SK-N-DZ (cell line): ENCODE results near the gene ISG15.
"Not testable (repeated sequence)": the region's sequence is repeated elsewhere in the genome, so short reads cannot be mapped to it uniquely, and the experiment has no call there.

Source experiments
- DNase-seq: peaks from one replicate; pipeline ENCODE4 v3.0.0-alpha.2; 2015; ENCODE audit warnings: low spot score

The ISG15 gene

DNA sequence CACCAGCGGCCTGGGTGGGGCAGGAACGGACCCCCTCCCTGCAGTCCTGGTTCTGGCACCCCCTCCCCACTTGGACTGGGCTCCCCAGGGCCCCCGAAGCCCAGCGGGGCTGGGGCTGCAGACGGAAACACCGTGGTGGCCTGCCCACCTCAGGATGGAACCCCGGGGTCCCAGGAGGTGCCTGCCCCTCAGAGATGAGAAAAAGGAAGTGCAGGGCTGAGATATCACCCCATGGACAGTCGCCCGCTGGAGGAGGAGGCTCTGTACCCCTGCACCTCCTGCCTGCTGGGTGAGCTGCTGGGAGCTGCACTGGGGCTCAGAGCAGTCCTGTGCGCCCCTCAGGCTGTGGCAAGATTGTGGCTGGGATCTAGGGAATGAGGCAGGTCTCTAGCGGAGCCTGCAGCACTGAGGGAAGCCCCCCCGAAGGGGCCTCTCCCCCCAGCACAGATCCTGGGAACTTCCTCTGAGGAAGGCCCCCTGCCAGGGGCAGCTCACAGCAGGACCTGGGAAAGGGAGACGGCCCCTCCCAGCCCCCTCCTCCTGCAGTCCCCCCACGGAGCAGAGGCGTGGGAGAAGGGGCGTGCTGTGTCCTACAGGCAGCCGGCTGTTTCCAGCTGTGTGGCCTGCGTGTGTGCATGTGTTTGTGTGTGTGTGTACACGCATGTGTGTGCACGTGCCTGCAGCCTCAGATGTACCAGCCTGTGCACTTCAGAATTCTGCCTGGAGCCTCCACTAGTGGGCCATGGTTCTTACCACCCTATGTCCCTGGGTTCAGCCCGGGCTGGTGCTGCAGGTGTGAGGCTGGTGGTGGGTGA, 13.5 kb downstream of the ISG15 start:
- no peak for DNase-seq

DNA sequence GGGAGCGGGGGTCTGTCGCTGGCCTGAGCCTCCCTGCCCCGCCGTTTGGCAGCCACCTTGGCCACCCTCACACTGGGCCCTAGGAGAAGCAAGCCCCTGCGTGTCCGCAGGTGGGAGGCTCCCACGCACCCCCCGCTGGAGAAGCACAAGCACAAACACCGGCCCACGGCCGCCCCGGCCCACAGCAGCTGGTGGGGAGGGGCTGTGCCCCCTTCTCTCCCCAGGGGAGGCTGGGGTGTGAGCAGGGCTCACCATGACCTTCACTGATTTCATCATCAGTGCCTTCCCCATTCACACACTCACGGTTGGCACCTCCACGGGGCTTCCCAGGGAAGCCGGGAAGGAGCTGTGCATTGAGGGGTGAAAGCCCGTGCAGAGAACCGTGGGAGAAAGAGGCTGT, 14.5 kb downstream of the ISG15 start:
- no peak for DNase-seq

DNA sequence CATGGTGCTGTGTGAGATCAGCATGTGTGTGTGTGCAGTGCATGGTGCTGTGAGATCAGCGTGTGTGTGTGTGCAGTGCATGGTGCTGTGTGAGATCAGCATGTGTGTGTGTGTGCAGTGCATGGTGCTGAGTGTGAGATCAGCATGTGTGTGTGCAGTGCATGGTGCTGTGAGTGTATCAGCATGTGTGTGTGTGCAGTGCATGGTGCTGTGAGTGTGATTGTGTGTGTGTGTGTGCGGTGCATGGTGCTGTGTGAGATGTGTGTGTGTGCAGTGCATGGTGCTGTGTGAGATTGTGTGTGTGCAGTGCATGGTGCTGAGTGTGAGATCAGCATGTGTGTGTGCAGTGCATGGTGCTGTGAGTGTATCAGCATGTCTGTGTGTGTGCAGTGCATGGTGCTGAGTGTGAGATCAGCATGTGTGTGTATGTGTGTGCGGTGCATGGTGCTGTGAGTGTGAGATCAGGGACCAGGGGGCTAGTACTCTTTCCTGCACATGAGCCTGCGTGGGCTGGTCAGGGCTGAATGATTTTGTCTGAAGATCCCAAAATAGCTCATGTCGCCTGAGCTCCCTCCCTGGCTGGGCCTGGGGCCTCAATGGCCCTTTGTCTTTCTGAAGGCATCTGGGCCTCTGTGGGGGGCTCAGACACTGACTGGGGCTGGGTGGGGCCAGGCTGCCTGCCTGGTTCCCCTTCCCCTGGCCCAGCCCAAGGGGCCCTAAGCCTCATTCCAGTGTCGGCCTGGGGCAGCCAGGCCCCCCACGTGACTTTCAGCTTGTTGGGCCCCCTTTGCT, 17.8 kb downstream of the ISG15 start:
- DNase-seq, result not testable (repeated sequence)

DNA sequence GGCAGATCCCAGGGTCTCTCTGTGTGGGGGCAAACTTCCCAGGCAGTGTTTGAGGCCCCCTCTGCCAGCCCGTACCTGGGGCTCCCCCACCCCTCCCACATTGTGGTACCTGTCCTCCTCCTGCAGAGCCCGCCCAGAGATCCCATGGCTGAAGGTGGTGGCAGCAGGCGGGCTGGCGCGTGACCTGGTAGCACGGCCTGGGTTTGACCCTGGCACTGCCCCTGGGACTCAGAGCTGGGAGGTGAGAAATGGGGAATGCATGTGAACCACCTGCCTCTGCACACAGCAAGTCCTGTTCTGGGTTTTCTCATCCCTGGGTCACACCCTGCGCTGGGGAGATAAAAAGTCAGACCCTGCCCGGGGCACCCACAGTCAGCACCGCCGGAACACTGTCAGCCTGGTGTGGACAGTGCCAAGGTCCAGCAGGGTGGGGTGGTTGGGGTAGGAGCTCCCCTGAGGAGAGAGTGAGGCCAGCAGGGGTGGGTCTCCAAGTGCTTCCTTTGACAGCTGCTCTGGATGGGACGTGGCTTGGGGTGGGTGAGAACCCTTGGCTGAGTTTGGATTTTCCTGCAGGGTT, 18.4 kb downstream of the ISG15 start:
- no peak for DNase-seq

DNA sequence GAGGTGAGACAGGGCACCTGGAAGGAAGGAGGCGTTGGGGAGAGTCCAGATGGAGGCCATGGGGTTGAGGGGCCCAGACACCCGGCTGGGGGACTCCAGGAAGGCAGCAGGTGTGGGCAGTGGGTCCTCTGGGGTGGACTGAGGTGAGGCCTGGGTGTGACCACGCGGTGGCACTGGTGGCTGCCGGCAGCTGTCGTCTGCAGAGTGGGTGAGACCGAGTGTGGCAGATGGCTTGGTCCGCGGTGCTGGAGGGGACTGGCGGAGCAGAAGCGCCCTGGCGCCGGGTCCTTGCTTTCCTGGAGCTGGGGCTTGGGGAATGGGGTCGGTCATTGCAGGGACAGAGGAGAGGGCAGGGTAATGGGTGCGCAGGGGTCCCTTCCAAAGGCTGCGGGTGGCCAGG, 19.1 kb downstream of the ISG15 start:
- DNase-seq, result peak; percentile 64

DNA sequence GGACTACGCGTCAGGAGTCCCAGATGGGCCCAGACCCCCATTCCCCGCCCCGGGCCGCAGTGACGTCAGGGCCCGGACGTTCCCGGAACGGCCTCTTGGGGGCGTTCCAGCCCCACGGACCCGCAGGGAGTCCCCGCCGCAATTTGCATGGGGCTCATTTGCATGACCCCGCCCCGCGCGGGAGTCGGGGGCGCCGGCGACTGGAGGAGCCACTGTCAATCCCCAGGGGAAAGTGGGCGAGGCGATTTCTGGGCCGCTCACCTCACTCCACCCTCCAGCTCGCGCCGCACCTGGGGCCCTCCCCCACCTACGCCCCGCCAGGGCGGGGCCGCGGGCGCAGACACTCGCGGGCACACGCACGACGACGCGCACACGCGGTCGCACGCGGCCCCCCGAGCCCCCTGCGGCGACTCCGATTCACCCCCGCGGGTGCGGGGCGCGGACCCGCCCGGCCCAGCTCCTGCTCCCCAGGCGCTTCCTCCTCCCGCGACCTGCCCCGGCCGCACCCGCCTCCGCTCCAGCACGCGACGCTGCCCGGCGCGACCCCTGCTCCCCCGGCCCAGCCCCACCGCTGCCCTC, 19.8 kb downstream of the ISG15 start:
- DNase-seq, result peak; percentile 88

DNA sequence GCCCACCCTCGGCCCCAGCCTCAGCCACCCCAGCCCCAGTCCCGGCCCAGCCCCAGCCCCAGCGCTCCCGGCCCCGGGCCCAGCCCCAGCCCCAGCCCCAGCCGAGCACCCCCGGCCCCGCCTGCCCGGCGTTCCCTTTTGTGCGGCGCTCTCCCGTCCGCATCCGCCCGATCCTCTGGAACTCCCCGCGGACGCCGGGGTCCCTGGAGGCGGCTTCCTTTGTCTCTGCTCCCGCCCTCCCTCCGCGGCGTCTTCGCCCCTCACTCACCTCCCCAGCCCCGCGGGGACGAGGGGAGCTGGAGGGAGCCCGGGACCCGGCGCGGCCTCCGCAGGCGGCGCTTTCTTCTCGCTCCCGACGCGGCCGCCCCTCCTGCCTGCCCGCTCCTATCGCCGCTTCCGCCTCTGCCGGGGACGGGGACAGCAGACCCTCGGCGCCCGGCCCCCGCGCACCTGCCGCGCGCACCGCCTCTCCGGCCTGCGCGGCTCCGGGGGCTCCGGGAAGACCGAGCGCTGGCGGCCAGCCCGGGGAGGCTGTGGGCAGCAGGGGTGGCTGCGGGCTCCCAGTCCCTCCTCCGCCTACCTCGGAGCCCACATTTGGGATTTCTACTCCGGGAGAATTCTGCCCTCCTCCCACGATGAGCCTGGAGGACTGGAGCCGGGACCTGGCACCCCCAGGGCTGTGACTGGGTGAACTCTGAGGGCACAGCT, 20.6 kb downstream of the ISG15 start:
- no peak for DNase-seq

DNA sequence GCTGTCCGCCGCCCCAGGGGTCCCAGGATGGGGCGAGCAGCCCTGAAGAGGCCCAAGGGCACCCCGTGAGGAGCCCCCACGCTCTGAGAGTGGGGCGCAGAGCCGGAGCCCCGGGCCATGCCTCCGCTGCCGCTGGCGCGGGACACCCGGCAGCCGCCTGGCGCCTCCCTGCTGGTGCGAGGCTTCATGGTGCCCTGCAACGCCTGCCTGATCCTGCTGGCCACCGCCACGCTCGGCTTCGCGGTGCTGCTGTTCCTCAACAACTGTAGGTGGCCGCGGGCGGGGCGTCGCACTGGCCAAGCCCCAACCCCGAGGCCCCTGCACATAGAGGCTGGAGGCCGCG, 21.1 kb downstream of the ISG15 start:
- DNase-seq, result no peak

DNA sequence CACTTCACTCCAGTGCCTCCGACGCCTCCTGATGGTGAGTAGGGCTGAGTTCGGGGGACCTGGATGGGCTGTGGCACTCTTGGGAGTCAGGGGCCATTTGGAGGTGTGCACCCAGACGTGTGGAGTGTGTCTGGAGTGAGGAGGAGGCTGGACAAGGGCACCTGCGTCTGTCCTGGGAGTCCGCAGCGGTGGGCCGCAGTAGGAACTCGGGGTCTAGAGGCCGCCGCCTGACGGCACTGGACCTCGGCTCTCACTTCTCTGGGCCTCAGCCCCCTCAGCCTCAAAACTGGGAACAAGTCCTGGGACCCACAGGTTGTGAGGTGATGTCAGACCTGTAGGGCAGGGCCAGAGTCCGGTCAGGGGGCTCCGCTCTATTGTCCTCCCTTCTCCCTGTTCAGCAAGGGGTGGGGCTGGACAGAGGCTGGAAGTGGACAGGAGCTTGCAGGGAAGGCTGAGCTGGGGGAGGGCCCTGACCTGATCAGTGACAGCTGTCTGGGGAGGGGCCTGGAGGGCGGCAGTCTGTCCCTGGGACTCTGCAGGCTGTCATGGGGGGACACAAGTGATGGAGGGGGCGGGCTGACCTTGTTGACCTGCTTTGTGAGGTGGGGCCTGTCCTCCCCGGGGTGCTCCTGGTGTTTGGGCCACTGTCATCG, 22.1 kb downstream of the ISG15 start:
- no peak for DNase-seq

DNA sequence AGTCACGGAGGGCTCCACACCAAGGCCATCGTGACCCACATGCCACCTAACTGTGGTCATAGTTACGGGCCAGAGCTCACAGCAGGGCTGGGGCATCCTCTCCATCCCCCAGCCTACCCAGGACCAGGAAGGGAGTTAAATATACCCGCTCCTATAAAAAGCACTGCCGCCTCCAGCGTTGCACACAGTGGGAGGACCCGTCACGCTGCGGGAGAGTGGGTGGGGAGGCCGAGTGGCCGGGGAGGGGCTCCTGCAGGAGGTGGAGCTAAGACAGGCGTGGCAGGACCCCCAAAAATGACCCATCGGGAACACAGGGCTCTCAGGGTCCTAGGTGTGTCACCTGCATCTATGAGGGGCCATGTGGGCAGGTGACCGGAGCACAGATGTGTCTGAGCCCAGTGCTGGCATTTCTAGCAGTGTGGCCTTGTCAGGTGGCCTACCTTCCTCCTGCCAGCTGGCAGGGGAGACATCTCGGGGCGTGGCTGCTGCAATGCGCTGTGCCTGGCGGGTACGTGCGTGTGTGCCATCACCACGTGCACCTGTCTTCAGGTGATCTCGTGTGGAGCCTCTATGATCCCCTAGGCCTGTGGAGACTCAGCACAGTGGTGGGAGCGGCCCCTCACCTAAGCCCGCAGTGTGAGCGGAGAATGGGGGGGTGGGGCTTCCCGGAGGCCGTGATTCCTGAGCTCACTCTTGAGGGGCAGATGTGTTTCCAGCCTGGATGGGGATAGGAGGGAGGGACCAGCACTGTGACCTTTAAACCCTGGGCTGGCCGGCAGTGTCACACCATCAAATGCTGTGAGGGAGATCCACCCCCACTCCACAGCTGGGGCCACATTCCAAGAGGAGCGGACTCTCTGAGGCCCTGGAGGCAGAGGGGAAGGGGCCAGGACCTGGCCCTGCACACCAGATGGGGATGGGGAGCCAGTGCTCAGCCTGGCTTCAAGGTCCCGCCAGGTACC, 24.4 kb downstream of the ISG15 start:
- no peak for DNase-seq

DNA sequence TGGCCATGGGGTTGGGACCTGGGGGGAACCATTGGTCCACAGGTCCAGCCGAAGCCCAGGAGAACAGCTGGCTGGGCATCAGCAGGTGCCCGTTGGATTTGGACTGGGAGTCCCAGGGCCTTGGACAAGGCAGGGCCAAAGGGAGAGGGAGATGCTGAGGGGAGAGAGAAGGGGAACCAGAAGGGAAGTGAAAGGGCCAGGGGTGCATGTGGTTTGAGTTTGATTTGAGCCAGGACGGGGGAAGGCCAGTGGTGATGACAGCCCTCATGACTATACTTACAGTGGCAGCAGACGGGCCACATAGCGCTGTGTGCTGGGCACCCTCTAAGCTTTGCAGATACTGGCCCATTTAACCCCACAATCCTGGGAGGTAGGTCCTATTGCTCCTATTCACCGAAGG, 25.4 kb downstream of the ISG15 start:
- DNase-seq, result no peak

DNA sequence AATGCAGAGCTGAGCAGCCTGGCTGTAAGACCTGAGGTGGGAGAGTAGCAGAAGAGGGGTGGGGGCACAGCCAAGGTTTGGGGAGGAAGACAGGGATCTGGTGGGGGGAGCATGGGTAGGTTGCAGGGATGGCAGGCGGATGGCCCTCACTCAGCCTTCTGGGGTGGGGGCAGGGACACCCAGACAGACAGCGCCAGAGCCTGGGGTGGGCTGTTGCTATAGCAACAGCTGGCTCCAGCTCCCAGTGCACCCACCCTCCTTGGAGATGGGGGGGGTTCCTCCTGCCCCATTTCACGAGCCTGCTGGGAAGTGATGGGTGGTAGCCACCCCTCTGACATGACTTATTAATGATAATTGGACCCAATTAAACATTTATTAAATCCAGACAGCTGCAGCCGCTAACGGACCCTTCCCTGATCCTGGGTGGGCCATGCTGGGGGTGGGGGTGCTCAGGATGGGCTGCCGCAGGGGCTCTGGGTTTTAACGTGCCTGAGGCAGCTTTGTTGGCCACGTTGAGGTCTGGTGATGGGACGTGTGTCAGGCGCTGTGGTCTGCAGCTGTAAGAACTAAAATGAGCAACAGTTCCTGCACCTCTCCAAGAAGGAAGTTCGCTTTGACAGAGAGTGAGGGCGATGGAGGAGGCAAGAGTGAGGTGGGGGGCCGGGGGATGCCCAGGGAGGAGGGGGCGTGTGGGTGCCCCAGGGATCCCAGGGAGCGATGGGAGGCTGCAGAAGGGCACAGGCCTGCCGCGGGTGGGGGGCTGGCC, 26.0 kb downstream of the ISG15 start:
- DNase-seq, result no peak

DNA sequence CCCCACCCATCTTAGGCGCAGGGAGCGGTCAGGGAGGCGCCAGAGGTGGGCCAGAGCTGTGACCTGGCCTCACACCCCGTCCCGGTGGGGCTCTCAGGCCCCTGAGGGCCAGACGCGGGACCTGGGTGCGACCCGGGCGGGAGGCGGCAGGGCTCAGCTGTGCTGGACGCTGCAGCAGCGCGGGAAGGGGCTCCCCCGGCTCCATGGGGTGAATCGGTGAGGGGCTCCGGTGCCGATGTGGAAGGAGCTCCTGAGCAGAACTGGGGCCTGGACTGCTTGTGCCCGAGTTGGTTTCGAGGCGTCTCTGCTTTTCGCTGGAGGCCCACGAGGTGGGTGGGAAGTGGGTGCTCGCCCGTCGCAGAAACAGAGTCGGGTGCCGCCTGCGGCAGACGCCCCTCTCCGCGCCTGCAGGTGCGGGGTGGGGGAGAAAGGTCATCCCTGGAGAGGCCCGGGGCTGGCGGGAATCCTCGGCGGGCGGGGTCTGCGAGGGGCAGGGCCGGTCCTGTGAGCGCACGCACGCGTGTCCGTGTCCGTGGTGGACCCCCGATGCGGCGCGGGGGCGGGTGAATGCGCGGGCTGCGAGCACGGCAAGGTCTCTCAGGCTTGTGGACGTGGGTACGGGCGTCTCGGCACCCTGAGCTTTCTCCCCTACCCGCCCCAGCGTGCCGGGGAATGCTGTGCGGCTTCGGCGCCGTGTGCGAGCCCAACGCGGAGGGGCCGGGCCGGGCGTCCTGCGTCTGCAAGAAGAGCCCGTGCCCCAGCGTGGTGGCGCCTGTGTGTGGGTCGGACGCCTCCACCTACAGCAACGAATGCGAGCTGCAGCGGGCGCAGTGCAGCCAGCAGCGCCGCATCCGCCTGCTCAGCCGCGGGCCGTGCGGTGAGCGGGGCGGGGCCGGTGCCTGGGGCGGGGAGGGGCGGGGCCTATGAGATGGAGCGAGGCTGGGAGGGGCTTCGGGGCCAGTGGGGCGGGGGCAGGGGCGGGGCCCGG, 27.0 kb downstream of the ISG15 start:
- DNase-seq, result no peak

DNA sequence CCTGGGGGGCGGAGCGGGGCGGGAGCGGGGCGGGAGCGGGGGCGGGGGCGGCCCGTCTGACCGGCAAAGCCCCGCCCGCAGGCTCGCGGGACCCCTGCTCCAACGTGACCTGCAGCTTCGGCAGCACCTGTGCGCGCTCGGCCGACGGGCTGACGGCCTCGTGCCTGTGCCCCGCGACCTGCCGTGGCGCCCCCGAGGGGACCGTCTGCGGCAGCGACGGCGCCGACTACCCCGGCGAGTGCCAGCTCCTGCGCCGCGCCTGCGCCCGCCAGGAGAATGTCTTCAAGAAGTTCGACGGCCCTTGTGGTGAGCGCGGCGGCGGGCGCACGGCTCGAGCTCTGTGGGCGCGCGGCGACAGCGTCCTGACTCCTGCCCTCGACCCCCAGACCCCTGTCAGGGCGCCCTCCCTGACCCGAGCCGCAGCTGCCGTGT, 27.8 kb downstream of the ISG15 start:
- DNase-seq, result no peak

DNA sequence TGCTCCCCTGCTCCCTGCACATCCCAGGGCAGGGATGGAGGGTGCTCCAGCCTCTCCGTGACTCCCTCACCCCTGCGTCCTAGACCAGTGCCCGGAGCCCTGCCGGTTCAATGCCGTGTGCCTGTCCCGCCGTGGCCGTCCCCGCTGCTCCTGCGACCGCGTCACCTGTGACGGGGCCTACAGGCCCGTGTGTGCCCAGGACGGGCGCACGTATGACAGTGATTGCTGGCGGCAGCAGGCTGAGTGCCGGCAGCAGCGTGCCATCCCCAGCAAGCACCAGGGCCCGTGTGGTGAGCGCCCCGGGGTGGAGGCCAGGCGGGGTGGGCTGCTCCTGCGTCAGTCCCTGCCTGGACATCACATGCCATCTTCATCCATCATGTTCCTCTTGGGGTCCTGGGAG, 28.6 kb downstream of the ISG15 start:
- no peak for DNase-seq

DNA sequence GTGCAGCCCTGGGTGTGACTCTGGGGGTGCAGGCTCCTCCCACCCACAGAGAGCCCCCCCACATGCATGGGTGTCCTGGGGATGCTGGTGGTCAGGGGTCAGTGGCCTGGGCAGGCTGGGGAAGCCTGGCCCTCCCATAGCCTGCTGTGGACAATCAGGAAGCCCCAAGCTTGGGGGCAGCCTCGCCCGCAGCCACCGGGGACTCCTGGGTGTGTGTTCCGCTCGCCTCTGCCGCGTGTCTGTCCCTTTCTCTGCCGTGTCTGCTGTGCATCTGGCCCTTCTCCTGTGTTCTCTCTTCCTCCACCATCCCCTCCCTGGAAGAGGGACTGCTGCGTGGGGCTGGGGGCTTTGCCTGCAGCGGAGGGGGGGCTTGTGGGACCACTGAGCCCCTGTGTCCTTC, 29.5 kb downstream of the ISG15 start:
- no peak for DNase-seq

DNA sequence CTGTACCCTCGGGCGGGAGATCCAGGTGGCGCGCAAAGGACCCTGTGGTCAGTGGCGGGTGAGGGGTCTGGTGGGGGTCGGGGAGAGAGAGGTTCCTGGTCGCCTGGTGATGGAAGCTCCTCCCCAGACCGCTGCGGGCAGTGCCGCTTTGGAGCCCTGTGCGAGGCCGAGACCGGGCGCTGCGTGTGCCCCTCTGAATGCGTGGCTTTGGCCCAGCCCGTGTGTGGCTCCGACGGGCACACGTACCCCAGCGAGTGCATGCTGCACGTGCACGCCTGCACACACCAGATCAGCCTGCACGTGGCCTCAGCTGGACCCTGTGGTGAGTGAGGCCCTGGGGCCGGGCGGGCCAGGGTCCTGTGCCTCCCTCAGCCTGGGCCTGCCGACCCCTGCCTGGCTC, 30.1 kb downstream of the ISG15 start:
- no peak for DNase-seq

DNA sequence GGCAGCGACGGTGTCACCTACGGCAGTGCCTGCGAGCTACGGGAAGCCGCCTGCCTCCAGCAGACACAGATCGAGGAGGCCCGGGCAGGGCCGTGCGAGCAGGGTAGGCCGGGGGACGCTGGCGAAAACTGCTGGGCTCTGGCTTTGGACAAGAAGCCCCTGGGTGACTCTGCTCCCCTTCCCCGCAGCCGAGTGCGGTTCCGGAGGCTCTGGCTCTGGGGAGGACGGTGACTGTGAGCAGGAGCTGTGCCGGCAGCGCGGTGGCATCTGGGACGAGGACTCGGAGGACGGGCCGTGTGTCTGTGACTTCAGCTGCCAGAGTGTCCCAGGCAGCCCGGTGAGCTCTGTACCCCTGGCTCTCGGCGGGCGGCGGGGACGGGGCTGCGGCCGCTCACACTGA, 30.6 kb downstream of the ISG15 start:
- no peak for DNase-seq
